GM18526 (cell line): ENCODE results near the gene RORB.

Source experiments
- POLR2A ChIP-seq: IDR thresholded peaks from 3 replicates; pipeline ENCODE4 v1.6.1; 2011; ENCODE audit not compliant: insufficient read length; ENCODE audit errors: extremely low read depth

RORB gene

GRCh38 chr9:74499770-74500583 is 2.8 kb downstream of the RORB start:
- TF ChIP-seq POLR2A: no peak

- TF ChIP-seq POLR2A: no peak
These were observed 3.4 kb downstream of the RORB start for GRCh38 chr9:74500584-74500924.

GRCh38 chr9:74501570-74501969 is 4.4 kb downstream of the RORB start:
- no peak for TF ChIP-seq POLR2A

GRCh38 chr9:74503219-74503618 is 6.1 kb downstream of the RORB start:
- TF ChIP-seq POLR2A: no peak

GRCh38 chr9:74503666-74504065 is 6.5 kb downstream of the RORB start:
- no peak for TF ChIP-seq POLR2A

- no peak for TF ChIP-seq POLR2A
These were observed 14.2 kb downstream of the RORB start for GRCh38 chr9:74511333-74511732.

GRCh38 chr9:74512416-74512815 is 15.3 kb downstream of the RORB start:
- TF ChIP-seq POLR2A: no peak

GRCh38 chr9:74513221-74513620 is 16.1 kb downstream of the RORB start:
- no peak for TF ChIP-seq POLR2A

- no peak for TF ChIP-seq POLR2A
These were observed 20.1 kb downstream of the RORB start for GRCh38 chr9:74517188-74517587.

- TF ChIP-seq POLR2A: no peak
These were observed 22.3 kb downstream of the RORB start for GRCh38 chr9:74519419-74519818.

GRCh38 chr9:74521009-74521408 is 23.9 kb downstream of the RORB start:
- TF ChIP-seq POLR2A: no peak

- TF ChIP-seq POLR2A: no peak
These were observed 27.2 kb downstream of the RORB start for GRCh38 chr9:74524289-74524688.

- TF ChIP-seq POLR2A: no peak
These were observed 29.1 kb downstream of the RORB start for GRCh38 chr9:74526215-74526614.

GRCh38 chr9:74527718-74528117 is 30.6 kb downstream of the RORB start:
- no peak for TF ChIP-seq POLR2A

GRCh38 chr9:74528207-74528606 is 31.1 kb downstream of the RORB start:
- TF ChIP-seq POLR2A: no peak

GRCh38 chr9:74533253-74533652 is 36.1 kb downstream of the RORB start:
- no peak for TF ChIP-seq POLR2A

GRCh38 chr9:74534841-74535240 is 37.7 kb downstream of the RORB start:
- no peak for TF ChIP-seq POLR2A
